Retinal pigment epithelial cell (primary cell): Measurements from ENCODE around the gene CYP4F11.
"Not testable (repeated sequence)": the region's sequence is repeated elsewhere in the genome, so short reads cannot be mapped to it uniquely, and the experiment has no call there.

Source experiments
- DNase-seq: peaks from one replicate; pipeline ENCODE4 v3.0.0-alpha.2; 2010; ENCODE audit warnings: low read depth
- H3K4me3 ChIP-seq: 2 replicates; pipeline ENCODE4 v1.5.1; 2011; ENCODE audit warnings: mild to moderate bottlenecking, low read length, control low read depth, moderate library complexity
- TF ChIP-seq, protein P1 (sequence below): conservative IDR thresholded peaks from 2 replicates; pipeline ENCODE4 v1.5.1; 2011; ENCODE audit warnings: low read depth, low read length, control low read depth, inconsistent platforms

Gene CYP4F11

DNA sequence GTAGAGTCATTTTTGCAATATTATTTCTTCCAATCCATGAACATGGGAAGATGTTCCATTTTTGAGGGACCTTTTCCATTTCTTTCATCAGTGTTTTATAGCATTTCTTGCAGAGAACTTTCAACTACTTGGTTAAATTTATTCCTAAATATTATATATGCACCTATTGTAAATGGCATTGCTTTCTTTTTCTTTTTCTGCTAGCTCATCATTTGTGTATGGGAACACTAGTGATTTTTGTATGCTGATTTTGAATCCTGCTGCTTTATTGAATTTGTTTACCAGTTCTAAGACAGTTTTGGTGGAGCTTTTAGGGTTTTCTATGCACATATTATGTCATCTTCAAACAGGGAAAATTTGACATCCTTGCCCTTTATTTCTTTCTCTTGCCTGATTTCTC is 29.3 kb downstream of the CYP4F11 start:
- H3K4me3 ChIP-seq: no peak overlapping the region
- TF ChIP-seq, protein P1, sequence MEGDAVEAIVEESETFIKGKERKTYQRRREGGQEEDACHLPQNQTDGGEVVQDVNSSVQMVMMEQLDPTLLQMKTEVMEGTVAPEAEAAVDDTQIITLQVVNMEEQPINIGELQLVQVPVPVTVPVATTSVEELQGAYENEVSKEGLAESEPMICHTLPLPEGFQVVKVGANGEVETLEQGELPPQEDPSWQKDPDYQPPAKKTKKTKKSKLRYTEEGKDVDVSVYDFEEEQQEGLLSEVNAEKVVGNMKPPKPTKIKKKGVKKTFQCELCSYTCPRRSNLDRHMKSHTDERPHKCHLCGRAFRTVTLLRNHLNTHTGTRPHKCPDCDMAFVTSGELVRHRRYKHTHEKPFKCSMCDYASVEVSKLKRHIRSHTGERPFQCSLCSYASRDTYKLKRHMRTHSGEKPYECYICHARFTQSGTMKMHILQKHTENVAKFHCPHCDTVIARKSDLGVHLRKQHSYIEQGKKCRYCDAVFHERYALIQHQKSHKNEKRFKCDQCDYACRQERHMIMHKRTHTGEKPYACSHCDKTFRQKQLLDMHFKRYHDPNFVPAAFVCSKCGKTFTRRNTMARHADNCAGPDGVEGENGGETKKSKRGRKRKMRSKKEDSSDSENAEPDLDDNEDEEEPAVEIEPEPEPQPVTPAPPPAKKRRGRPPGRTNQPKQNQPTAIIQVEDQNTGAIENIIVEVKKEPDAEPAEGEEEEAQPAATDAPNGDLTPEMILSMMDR: no peak
- DNase-seq: no peak

DNA sequence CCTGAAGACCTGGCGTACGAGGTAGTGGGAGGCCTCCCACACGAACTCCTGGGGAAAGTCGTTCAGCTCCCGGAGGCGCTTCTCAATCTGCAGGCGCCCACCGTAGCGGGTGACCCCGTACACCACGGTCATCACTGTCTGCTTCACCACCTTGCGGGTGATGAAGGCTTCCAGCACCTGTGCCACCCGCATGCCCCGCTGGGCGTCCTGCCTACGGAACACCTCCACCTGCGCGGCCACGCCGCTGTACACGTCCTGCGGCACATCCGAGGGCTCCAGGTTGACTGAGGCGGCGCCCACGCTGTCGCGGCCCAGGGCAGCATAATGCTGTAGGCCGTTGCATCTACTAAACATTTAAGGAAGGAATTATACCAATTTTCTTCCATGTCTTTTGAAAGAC is 31.4 kb downstream of the CYP4F11 start:
- DNase-seq, H3K4me3 ChIP-seq: not testable (repeated sequence)

DNA sequence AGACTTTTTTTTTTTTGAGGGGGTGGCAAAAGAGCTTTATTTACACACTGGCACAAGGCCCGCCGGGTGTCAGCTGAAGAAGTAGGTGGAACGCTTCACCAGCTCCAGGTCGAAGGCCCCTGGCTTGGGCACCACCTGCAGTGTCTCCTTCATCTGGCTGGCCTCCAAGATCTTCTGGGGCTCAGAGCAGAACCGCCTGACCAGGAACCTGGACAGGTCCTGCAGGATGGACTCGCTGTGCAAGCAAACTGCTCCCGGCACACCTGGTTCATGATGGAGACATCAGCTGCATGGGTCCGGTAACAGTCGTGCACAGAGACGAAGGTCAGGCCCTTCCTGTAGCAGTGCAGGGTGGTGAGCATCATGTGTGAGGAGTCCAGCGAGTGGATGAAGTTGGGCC is 32.1 kb downstream of the CYP4F11 start:
- TF ChIP-seq, protein P1: no peak
- no peak for DNase-seq
- H3K4me3 ChIP-seq: no peak overlapping the region

DNA sequence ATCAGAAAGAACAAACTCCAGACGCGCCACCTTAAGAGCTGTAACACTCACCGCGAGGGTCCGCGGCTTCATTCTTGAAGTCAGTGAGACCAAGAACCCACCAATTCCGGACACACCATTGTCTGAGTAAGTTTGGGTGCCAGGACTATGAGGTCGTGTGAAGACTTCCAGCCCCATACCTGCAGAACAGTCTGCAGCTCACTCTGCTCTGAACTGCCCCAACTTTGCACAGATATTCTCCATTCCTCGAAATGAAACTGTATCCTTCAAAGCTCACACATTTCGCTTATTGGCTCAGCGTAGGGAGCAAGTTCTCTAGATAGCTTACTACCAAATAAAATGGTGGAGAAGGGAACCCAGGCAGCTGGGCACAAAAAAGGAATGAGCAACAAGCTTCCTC is 33.8 kb downstream of the CYP4F11 start:
- DNase-seq: no peak
- no peak overlapping the region for H3K4me3 ChIP-seq
- TF ChIP-seq, protein P1: no peak

DNA sequence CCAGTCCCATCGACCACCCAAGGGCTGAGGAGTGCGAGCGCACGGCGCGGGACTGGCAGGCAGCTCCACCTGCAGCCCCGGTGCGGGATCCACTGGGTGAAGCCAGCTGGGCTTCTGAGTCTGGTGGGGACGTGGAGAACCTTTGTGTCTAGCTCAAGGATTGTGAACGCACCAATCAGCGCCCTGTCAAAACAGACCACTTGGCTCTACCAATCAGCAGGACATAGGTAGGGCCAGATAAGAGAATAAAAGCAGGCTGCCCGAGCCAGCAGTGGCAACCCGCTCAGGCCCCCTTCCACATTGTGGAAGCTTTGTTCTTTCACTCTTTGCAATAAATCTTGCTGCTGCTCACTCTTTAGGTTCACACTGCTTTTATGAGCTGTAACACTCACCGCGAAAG is 34.3 kb downstream of the CYP4F11 start:
- DNase-seq, H3K4me3 ChIP-seq: not testable (repeated sequence)

DNA sequence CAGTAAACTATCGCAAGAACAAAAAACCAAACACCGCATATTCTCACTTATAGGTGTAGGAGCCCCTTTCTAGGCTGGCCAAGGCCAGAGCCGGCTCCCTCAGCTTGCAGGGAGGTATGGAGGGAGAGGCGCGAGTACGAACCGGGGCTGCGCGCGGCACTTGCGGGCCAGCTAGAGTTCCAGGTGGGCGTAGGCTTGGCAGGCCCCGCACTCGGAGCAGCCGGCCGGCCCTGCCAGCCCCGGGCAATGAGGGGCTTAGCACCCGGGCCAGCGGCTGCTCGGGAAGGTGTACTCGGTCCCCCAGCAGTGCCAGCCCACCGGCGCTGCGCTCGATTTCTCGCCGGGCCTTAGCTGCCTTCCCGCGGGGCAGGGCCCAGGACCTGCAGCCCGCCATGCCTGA is 34.8 kb downstream of the CYP4F11 start:
- not testable (repeated sequence) for H3K4me3 ChIP-seq, DNase-seq

DNA sequence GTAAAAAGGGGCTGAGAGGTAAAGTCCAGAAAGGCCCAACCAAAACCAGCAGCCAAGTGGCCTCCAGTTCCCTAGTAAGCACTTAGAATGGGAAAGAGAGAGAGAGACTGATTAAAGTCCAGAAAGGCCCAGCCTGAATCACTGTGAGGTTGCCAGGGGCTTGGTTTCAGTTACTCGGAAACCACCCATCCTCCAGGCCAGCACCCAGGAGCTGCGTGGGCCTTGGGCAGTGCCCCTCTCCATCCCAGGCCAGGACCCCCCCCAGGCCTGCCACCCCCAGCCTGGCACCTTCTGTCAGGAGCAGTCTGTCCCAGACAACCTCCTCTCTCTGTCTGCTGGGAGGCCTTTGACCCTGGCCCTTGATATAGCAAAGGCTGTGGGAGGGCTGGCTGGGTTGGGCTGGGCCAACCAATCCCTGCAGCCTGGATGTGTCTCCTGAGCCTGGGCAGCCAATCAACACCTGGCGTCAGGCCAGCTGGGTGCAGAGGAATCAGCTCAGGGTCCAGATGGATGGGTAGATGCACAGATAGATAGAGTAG is 36.5 kb downstream of the CYP4F11 start, which contains the start of gene CYP4F2:
Gene CYP4F2 (minus strand): TSS at position 337 of the 539 bp plus-strand sequence. CDS start 463 bp downstream, outside the sequence.
- H3K4me3 ChIP-seq: no peak within 1 kb of the TSS
- DNase-seq: no peak
- TF ChIP-seq, protein P1: no peak

DNA sequence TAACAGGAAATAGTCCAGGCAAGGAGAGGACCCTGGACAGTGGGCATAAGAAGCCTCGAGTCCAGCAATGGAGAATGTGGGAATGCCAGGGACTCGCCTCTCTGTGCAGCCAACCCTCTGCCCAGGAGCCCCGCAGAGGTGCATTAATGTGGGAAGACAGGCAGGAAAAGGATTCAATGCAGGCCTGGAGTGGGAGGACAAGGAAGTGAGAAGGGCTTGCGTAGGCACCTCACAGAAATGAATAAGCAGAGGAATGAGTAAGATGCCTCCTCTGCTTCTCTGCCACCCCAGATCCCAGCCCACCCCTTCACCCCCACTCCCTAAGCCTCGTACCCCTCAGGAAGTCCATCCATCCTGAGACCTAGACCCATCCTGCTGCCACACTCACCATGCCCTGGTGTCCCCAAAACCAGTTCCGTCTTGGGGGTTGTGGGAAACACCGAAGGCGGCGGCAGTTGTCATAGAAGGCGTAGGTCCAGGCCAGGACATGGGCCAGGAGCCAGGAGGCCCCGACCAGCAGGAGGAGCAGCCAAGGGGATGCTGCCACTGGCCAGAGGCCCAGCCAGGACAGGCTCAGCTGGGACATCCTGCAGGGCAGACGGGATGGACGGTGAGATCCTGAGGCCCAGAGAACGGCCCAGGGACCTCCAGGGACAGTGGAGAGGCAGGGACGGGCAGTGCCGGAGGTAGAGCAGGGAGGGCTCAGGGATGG is 37.1 kb downstream of the CYP4F11 start:
- H3K4me3 ChIP-seq: no peak overlapping the region
- TF ChIP-seq, protein P1: no peak
- DNase-seq: no peak
